HG02588 (cell line): ENCODE results near the gene PGAP6.
A peak's percentile ranks its signal among the peaks of the same experiment; 100 is the strongest.
"Not testable (repeated sequence)": the region's sequence is repeated elsewhere in the genome, so short reads cannot be mapped to it uniquely, and the experiment has no call there.

Experiments used
- ATAC-seq: cut with Tn5 transposase; IDR thresholded peaks from one replicate; pipeline ENCODE4 v1.9.1; 2021; ENCODE audit warnings: mild to moderate bottlenecking, moderate library complexity; ENCODE audit not compliant: unreplicated experiment

Gene PGAP6

DNA sequence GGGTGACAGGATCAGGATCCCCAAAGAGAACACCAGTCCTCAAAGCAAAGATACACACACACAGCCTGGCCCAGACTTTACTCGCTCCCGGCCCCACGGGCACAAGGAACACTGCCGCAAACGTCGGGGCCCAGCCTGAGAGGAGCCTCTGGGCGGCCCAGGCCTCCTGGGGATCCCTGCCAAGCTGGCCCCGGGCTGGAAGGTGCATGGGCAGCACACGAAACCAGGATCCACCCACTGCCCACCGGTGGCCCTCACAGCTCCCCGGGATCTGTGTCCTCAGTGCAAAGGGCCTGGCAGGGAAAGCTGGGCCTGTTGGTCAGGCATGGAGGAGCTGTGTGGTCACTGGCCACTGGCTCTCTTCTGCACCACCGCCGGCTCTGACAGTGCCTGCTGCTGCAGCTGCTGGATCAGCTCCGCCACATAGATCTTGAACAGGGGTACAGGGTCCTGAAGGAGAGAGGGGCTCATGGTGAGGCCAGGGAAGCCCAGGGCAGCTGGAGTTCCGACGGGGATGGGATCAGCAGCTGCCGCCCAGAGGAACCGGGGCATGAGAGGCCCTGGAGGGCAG lies 14.4 kb downstream of the PGAP6 start:
- ATAC-seq, result no peak

- ATAC-seq, result no peak
Measured at GRCh38 chr16:366476-366875, 15.3 kb downstream of the PGAP6 start.

GRCh38 chr16:364595-365491 lies 16.9 kb downstream of the PGAP6 start:
- no peak for ATAC-seq

GRCh38 chr16:363766-364490 lies 17.9 kb downstream of the PGAP6 start:
- no peak for ATAC-seq

GRCh38 chr16:363110-363765 lies 18.5 kb downstream of the PGAP6 start:
- no peak for ATAC-seq

GRCh38 chr16:362702-362999 lies 19.1 kb downstream of the PGAP6 start:
- not testable (repeated sequence) for ATAC-seq

DNA sequence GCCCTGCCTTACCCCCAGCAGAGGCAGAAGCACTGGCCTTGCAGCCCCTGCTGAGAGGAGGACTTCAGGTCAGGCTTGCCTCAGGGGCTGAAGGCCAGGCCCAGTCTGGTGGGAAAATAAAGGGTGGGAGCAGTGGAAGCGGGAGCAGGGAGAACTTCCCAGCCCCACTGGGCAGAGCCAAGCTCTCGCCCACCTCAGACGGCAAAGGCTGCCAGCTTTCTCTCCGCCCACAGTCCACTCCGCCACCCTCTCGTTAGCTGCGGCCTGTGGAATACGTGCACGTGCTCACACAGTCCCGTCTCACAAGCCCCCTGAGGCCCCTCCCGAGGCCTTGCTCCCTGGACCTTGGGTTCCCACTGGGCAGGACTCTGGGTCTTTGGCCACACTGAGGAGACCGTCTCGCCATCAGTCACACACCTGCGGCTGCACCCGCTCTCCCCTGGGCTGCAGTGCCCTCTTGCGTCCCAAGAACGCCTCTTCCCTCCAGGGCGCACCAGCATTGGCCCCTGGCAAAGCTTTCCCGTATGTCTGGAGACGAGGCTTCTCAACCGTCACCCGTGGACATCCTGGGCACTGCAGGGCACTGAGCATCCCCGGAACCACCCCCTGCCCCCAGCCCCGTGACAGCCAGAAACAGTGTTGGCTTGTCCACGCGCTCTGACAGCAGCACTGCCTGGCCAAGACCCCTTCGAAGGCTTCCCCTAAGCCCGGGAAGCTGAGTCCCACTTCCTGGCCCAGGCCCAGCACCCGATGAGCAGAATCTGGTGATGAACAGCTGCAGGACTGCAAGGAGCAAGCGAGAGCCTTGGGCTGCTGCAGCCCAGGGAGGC lies 19.7 kb downstream of the PGAP6 start:
- no peak for ATAC-seq

DNA sequence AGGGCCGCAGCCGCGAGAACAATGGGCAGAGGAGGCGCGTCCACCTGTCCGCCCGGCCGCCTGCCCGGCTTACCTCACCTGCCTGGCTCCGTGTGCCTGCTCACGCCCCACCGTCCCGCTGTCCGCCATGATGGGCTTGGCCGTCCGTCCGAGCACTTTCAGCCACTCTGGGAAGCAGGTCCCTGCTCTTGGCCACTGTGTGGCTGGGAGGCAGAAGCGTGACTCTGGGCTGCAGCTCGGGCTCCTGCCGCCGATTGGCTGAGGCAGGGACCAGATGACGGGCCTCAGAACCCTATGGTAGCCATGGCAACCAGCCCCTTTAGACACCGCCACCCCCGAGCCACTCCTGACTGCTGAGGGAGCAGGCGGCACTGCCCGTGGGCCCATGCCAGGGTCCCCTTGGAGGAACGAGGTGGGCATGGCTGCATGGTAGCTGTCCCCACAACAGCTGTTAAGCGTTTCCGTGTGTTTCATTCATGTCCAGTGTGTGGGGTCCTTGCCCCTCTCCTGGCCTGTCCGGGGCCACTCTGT lies 20.4 kb downstream of the PGAP6 start:
- no peak for ATAC-seq

GRCh38 chr16:360698-361336 lies 21.0 kb downstream of the PGAP6 start:
- ATAC-seq, result no peak

DNA sequence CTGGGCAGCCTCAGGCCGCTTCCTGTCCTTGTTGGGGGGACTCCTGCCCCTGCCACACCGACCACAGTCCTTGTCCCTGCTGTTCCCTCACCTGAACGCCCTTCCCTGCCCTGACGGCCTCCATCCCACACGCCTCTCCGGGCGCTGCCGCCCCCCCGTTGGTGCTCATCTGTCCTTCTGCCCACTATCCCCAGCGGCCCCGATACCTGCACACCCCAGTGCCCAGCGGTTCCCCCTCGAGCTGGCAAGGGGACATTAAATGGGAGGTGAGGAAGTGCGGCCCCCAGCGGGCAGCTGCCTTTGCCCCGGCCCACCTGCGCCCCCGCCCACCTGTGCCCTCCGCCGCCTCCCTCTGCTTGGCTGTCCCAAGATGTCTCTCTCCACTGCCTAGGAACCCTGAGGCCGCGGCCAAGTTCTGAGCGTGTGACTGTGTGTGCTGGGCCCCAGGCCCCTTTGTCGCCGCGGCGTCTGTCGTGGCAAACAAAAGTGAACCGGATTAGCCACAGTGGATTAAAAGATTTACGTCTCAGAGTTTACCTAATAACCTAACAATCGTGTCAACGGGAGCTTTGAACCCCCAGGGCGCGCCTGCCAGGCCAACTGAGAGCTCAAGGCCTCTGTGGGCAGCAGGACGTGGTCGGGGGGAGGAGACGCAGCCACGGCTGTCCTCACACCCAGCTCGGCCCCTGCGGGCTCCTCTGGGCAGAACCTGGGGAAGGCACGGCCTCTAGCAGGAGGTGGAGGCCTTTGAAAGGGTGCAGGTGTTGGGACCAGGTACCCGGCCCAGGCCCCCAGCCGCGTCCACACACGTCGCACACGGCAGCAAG lies 21.7 kb downstream of the PGAP6 start:
- no peak for ATAC-seq

- no peak for ATAC-seq
Measured at GRCh38 chr16:359067-359763, 22.6 kb downstream of the PGAP6 start.

DNA sequence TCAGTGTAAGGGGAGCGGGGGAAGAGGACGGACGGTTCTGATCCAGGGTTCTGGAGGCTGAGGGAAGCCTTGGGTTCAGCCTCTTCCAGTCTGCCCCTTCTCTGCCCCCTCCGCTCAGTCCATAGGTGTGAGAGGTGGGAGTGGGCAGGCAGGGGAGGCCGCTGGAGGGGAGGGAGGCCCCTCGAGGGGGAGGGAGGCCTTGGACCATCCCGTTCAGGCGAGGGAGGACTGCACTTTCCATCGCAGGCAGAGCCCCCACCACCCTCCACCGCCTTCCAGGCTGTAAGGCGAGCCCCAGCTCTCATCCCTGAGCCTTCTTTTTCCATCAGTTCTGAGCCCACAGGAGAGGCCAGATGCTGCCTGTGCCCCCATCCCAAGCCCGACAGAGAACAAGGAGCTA lies 25.0 kb downstream of the PGAP6 start:
- ATAC-seq, result no peak

GRCh38 chr16:354971-355461 lies 26.8 kb downstream of the PGAP6 start:
- ATAC-seq, result no peak

DNA sequence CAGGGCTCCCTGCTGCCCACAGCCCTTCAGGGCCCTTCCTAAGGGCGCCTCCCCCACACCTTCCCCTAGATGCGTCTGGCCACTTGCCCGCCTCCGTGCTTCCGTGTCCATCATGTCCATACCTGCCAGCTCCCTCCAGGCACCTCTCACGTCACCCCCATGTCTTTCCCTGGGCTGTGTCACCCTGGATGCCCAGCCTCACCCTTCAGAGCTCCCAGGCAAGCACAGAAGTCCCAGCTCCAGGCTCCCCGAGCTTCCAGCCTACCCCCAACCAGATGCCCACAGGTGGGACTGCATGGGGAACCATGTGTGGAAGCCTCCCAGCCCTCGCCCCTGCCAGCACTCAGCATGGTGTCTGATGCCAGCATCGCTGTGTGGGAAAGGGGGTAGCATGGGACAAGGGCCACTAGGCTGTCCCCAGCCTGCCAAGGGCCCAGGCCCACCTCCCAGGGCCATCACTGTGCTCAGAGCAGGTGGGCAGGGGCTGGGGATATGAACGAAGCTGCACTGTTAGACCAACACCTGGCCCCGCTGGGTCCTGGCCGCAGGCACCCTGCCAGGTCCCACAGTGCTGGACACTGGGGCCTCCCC lies 27.4 kb downstream of the PGAP6 start:
- ATAC-seq, result no peak

- peak; percentile 9 for ATAC-seq
Measured at GRCh38 chr16:353404-354290, 28.1 kb downstream of the PGAP6 start.

DNA sequence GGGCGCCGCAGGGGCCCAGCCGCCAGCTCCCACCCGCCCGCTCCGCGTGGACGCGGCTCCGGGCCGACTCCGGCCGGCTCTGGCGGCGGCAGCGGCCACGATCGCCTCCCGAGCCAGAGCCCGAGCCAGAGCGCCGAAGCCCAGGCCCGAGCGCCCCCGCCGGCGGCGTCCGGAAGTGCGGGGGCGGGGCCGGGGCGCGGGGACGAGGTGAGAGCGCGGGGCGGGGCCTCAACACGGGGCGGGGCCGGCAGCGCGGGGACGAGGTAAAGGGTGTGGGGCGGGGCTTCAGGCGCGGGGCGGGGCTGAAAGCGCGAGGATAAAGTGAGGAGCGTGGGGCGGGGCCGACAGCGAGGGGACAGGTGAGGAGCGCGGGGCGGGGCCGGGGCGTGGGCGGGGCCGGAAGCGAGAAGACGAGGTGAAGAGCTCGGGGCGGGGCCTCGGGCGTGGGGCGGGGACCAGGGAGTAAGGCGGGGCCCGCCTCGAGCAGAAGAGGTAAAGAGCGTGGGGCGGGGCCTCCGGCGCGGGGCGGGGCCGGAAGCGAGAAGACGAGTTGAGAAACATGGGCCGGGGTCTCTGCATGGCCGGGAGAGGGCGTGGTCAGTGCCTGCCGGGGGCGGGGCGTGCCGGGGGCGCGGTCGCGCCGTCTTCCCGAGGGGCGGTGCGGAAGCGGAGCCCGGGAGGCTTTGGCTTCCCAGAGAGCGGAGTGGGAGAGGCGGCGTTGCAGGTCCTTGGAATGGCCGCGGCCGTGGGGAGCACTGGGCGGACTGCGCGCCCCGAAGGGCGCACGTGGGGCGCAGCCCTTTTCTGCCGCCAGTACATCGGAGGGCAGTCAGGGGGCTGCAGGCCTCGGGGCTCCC lies 29.0 kb downstream of the PGAP6 start, which contains the start of gene AXIN1:
Gene AXIN1, minus strand, starts transcription at position 177 of the 857 bp plus-strand sequence. CDS start 5,698 bp downstream, outside the sequence.
- peak; percentile 56 for ATAC-seq
